DMS53 treated with DMSO at 0.1 percent for 48 hours (cell line): ENCODE measurements around the gene ADGRB2.
A peak's percentile ranks its signal among the peaks of the same experiment; 100 is the strongest.

Experiments used
- DNase-seq: peaks from one replicate; lab custom pipeline; 2025; ENCODE audit not compliant: unreplicated experiment; lab: John Stamatoyannopoulos, UW

The ADGRB2 gene

DNA sequence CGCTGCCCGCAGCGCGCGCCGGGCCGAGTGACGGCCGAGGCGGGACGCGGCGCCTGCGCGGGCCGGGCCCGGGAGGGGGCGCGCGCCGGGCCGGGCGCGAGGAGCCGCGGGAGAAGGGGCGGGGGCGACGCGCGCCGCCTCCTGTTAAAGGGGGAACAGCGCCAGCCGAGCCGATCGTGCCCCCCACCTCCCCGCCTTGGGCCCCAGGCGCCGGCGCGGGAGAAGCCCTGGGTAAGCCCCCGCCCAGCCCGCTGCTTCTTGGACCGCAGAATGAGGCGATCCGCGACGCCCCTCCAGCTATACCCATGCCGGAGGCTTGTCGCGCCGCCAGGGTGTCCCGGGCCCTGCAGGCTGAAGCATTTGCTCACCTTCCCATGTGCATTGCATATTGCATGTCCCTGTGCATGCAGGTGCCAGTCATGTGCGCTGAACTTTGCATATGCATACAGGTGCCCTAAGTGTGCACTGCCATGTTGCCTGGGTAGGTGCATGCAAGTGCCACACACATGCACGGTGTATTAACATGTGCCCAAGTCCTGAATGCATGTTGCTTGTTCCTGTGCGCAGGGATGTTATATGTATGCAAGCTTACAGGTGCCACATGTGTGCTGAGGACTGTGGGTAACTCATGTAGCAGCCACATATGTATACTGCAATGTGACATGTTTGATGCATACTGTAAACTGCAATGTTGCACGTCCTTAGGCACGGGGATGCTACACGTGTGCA, at the start of gene ADGRB2:
ADGRB2 (minus strand) TSS at position 29 of the 729 bp plus-strand sequence. CDS start 7,119 bp downstream, outside the sequence.
- peak; percentile 15 for DNase-seq

DNA sequence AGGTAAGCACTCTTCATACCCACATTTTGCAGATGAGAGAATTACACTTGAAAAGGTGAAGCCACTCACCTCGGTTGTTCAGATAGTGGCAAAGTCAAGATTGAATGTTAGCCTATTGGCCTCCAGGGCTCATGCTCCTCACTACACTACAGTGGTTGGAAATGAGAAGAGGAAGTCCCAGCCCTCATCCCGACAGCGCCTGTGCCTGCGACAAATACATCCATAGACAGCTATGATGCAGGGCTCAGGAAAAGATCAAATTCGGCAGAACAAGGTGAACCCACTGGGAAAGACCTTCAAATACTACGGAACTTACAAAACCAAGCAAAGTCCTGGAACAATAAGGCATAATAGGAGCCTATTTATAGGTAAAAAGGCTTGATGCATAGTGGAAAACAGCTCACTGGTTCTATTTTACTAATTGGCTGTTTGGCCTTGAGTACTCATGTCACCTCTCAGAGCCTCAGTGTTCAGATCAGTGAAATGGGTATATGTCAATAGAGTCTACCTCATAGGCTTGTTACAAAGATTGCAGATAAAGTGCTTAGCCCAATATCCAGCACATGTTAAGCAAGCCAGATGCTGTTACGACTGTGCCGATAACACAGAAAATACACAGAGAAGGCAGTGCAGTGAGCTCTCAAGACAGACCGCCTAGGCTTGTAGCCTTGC, 48.2 kb upstream of the ADGRB2 start:
- DNase-seq: no peak

GRCh38 chr1:31811605-31812004, 47.5 kb upstream of the ADGRB2 start:
- DNase-seq: peak; percentile 70

DNA sequence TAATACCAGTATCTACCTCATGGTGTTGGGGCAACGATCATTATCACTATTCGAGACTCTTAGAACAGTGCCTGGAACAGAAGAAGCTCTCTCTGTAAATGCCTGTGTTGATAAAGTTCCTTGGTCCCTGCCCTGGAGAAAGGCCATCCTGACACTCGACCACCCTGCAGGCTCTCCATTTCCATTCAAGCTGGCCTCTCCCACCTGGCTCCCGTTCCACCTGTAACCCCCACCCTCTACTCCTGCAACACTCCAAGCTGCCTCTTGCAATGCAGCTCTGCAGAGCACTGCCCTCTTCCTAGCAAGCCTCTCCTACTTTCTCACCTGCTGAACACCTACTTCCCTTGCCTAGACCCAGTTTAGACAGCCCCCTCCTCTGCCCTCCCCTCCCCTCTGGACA, 45.6 kb upstream of the ADGRB2 start:
- DNase-seq: no peak

DNA sequence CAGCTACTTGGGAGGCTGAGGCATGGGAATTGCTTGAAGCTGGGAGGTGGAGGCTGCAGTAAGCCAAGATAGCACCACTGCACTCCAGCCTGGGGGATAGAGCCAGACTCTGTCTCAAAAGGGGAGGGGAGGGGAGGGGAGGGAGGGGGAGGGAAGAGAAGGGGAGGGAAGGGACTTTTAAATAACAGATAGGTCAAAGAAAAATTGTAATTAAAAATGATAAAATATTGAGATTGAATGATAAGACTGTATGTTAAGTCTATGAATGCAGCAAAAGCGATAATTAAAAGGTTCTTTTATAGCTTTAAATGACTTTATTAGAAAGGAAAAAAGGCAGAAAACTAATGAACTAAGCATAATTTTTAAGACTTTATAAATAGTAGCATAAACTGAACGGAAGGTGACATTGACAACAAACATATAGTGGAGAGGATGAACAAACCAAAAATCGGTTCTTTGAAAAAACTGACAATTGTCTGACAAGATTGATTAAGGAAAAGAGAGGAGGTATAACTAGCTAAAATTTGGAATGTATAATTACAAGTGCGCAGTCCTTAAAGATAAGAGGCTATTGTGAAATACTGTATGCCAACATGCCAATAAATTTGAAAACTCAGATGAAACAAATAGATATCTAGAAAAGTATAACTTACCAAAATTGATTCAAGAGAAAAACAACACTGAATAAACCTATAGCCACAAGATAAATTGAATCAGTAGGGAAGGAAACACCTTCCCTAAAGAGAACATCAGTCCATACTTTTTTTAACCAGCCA, 43.3 kb upstream of the ADGRB2 start:
- no peak for DNase-seq

- DNase-seq: no peak
Observed at GRCh38 chr1:31805318-31805717, 41.2 kb upstream of the ADGRB2 start.

DNA sequence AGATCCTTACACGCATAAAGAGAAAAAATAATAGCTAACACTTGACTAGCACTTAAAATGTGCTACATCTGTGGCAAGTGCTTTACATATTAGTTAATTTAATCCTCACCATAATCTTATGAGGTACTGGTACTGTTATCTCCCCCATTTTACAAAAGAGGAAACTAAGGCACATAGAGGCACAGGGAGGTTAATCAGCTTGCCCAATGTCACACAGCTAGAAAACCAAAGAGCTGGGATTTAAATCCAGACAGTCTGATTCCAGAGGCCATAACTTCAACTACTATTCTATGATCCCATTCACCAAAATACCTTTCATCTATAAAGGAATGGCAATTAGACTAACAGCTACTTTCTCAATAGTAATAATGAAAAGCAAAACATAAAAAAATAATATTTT, 40.0 kb upstream of the ADGRB2 start:
- no peak for DNase-seq

- DNase-seq: no peak
Observed at GRCh38 chr1:31803610-31804009, 39.5 kb upstream of the ADGRB2 start.

DNA sequence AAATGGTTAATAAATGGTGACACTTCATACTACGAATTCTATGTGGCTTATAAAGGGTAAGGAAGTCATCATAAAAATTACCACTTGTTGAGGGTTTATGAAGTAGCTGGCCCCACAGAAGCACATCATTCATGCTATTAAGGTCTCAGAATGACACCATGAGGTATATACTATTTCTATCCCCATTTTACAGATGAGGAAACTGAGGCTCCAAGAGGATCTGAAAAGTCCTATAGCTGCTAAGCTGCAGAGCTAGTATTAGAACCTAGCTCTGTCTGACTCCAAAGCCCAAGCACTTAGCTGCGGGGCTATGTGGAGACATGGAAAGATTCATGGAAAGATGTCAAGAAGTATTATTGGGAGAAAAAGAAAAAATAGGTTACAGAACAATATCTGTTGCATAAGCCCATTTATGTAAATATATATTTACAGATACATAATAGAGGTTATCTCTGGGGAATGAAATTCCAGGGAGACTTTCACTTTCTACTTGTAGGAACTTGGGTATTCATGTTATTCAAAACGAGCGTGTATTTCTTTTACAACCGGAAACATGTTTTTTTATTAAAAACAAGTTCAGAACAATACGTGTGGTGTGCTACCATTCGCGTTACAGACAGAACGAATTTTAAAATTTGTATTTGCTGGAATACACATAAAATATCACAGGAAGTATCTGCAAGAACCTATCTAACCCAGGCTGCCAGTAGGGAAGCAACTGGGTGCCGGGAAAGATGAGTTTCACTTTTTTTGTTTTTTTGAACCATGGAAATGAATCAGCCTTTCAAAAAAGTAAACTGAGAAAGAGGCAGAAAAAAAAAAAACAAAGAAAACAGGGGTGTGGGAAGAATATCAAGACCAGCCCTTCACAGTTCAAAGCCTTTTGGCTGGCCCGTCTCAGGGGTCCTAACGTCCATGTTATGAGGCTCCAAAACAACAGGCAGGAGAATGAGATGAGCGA, 38.3 kb upstream of the ADGRB2 start:
- DNase-seq: no peak

- DNase-seq: no peak
Observed at GRCh38 chr1:31801458-31801857, 37.3 kb upstream of the ADGRB2 start.

DNA sequence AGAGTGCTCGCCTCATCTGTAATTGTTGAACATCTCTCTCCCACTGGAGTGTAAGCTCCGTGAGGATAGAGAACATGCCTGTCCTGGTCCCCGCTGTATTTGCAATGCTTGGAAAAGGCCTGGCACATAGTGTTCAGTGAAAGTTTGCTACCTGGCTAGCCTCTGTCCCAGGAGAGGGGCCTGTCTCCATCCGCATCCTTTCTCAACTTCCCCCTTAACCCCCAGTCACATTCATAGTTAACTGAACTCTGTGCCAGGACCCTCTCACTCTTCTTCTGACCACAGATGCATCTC, 36.5 kb upstream of the ADGRB2 start:
- DNase-seq: no peak

DNA sequence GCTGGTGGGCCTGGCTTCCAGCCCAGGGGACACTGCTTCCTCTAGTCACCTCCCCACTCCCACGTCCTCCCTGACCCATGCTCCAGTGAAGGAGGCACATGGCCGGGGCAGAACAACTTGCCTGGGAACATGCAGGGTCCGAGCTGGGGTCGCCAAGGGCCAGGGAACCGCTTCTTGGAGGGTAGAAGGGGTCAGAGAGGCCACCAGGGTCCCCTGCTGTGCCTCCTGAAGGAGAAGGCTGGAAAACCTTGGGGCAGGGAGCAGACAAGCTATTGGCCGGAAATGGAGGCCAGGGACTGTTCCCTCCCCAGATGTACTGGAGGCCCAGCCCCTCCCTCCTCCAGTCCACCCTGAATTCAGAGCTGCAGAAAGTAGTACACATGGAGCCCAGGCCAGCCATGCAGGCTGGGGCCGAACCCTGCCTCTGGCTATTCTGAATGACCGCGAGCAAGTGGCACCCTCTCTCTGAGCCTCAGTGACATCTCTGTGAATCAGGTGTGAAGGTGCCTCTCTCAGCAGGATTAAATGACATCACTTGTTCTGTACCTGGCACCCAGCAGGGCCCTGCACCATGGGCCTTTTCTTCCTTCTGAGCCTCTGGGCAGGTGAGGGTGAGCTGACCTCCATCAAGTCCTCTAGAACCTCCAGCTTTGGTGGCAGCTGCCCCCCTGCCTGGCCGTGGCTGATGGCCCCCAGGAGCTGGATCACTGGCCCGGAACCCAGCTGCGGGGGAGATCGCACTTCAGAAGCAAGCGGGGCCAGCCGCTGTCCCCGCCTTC, 35.9 kb upstream of the ADGRB2 start:
- DNase-seq: no peak

DNA sequence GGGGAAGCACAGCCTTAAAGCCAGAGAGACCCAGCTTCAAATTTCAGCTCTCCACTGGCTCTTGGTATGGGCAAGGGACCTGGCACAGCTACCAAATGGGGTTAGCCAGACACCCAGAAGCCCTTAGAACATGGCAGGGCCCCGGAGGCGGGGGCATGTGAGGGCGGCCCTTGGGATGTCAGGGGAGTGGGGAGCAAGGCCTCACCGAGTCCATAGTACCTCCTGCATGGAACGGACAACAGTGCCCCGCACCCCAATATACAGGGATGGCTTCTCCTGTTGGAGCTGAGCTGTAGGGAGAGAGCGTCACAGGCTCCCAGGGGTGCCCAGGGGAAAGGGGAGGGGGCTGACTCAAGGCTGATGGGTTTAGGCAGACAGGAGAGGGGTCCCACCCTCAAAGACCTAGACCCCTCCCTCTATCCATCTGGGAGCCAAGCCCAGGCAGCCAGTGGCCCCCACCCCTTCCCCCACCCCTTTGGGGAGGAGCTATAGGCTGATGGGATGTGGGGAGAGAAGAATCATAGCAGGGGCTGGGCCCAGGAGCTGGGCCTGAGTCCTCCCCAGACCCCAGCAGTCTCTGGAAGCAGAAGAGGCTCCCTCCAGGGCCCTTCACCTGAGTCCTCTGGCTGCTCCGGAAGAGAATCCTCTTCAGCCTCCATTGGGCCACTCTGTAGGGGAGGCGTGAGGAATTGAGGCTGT, 35.2 kb upstream of the ADGRB2 start:
- no peak for DNase-seq

DNA sequence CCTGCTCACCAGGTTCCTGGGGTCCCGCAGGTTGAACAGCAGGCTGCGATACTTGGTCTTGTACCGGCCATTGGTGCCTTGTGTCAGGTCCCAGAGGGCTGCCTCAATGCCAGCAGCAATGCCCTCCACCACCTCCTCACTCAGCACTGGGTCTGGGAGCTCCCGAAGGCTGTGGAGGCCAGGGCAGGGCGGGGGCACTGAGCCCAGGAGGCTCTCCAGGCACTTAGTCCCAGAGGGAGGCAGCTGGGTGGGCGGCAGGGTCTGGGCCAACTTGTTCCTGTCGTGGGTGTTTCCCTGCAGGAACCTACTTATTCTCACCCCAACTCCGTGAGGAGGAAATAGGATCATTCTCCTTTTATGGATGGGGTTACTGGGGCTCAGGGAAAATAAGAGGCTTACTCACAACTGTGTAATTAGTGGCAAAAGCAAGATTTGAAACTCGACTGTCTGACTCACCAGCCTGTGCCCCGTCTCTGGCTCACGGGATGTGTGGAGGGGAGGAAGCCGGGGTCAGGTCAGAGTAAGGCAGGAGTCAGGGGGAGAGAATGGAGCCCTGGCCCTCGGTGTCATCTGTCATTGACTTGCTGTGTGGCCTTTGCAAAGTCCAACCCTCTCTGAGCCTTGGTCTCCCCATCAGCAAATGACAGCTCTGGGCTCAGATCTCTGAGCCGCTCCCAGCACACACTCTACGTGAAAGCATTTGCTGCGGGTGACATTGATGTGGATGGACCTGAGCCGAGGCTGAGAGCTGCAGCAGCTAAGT, 34.5 kb upstream of the ADGRB2 start:
- no peak for DNase-seq

DNA sequence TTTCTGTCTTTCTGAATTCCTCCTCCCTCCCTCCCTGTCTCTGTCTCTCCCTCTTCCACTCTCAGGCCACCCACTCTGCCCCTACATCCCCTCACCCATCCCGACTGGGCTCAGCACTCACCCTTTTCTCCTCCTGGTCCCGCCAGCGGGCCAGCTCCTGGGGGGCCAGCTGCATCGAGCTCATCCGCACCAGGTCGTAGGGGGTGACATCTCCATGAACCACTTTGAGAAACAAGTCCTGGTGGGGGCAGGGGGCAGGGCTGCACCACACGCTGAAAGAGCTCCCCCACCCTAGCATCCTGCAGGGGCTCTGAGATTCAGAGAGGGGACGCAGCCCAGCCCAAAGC, 33.9 kb upstream of the ADGRB2 start:
- DNase-seq: no peak

DNA sequence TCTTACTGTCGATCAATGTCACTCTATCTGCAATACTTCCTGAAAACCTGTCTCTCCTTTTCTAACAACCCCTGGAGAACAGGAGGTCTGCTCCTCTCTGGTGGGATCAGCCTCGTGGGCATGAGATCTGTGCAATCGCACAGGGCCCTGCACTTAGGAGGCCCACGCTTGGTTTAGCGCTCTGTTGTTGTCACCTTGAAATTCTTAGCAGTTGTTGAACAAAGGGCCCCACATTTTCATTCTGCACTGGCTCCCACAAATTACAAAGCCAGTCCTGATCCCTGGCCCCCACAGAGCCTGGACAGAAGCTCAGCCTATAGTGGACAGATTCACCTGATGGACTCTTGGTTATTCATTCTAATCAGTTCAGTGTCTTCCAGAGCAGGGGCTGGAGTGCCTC, 33.1 kb upstream of the ADGRB2 start:
- no peak for DNase-seq

DNA sequence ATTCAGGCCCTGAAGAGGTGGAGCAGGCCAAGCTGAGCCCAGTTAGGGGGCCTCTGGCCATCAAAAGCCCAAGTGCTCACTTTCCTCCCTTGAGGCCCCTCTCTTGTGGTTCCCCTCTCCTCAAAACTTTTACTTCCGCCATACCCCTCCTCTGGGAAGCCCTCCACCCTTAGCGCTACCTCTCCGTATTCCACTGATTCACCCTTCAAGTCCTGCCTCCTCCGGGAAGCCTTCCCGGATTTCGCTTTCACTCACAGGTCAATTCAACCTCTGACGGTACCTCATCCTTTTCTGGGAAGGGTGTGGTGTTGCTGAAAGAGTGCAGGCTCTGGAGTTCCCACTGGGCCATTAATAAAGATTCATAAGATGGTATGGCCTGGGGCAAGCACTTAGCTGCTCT, 32.6 kb upstream of the ADGRB2 start:
- DNase-seq: no peak

GRCh38 chr1:31795801-31796621, 31.9 kb upstream of the ADGRB2 start:
- DNase-seq: no peak
